ENCODE measurements around the gene LDLRAD4.

DNA sequence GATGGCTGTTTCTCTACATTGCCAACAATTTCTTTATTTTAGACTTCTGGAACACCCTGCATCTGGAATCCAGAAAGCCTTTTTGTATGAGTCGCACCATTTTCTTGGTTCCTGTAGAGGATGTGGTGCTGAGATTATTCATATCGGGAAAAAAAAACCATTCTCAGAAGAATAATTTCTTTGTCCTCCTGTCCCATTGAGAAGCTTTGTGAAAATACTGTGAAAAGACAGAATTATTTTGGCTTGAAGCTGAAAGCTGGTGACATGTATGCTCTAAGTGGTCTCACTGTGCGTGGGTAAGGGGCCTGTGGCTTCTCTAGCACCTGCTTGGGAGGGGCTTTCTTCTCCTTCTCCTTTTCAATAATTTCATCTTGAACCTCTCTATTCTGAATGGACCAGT lies 369.4 kb downstream of the LDLRAD4 start:
- TF ChIP-seq, protein P1, sequence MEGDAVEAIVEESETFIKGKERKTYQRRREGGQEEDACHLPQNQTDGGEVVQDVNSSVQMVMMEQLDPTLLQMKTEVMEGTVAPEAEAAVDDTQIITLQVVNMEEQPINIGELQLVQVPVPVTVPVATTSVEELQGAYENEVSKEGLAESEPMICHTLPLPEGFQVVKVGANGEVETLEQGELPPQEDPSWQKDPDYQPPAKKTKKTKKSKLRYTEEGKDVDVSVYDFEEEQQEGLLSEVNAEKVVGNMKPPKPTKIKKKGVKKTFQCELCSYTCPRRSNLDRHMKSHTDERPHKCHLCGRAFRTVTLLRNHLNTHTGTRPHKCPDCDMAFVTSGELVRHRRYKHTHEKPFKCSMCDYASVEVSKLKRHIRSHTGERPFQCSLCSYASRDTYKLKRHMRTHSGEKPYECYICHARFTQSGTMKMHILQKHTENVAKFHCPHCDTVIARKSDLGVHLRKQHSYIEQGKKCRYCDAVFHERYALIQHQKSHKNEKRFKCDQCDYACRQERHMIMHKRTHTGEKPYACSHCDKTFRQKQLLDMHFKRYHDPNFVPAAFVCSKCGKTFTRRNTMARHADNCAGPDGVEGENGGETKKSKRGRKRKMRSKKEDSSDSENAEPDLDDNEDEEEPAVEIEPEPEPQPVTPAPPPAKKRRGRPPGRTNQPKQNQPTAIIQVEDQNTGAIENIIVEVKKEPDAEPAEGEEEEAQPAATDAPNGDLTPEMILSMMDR (IDR thresholded peaks at IDR 0.05): no peak
- TF ChIP-seq POLR2A (IDR thresholded peaks at IDR 0.05): no peak
